ENCODE data around the gene HILPDA. TPM values are rescaled to one million over a fixed set of nuclear protein-coding genes. Genes with fewer than 3 reads are reported as not detected.

Gene HILPDA
- total and polyA plus RNA-seq, 9 of the 15 experiments (the other 6 are each of a cell fraction or from before 2014, with no cell fraction given): 8.3 to 71.8 (median 23.5) TPM

GRCh38 chr7:128459394-128459878, 3.8 kb downstream of the HILPDA start (continued):
- TF ChIP-seq MGA (IDR thresholded peaks at IDR 0.05): peak; percentile 25; the same call in 1 of the 2 replicates

Data from K562 (cell line).